GM18526 (cell line): ENCODE measurements around the gene RING1.

Experiments
- POLR2A ChIP-seq: IDR thresholded peaks from 3 replicates; pipeline ENCODE4 v1.6.1; 2011; ENCODE audit not compliant: insufficient read length; ENCODE audit errors: extremely low read depth

Gene RING1

GRCh38 chr6:33217681-33218080, 9.4 kb downstream of the RING1 start:
- TF ChIP-seq POLR2A = no peak

- TF ChIP-seq POLR2A = no peak
These were observed 26.9 kb downstream of the RING1 start for GRCh38 chr6:33235221-33235634.

GRCh38 chr6:33236328-33236727, 28.0 kb downstream of the RING1 start:
- TF ChIP-seq POLR2A = no peak

GRCh38 chr6:33236852-33237251, 28.6 kb downstream of the RING1 start:
- no peak for TF ChIP-seq POLR2A

GRCh38 chr6:33237741-33238140, 29.4 kb downstream of the RING1 start:
- no peak for TF ChIP-seq POLR2A

GRCh38 chr6:33241968-33242367, 33.7 kb downstream of the RING1 start:
- TF ChIP-seq POLR2A = no peak

GRCh38 chr6:33243476-33243875, 35.2 kb downstream of the RING1 start:
- TF ChIP-seq POLR2A = no peak

GRCh38 chr6:33247977-33248642, 39.8 kb downstream of the RING1 start:
- TF ChIP-seq POLR2A = no peak

- no peak for TF ChIP-seq POLR2A
These were observed 40.3 kb downstream of the RING1 start for GRCh38 chr6:33248643-33248931.

GRCh38 chr6:33248932-33249731, 40.8 kb downstream of the RING1 start:
- peak; percentile 87 for TF ChIP-seq POLR2A

- TF ChIP-seq POLR2A = no peak
These were observed 41.7 kb downstream of the RING1 start for GRCh38 chr6:33249732-33250630.

- TF ChIP-seq POLR2A = no peak
These were observed 42.4 kb downstream of the RING1 start for GRCh38 chr6:33250731-33251130.

- TF ChIP-seq POLR2A = no peak
These were observed 43.2 kb downstream of the RING1 start for GRCh38 chr6:33251395-33252012.

GRCh38 chr6:33252759-33253158, 44.5 kb downstream of the RING1 start:
- no peak for TF ChIP-seq POLR2A

GRCh38 chr6:33254591-33254990, 46.3 kb downstream of the RING1 start:
- no peak for TF ChIP-seq POLR2A

- no peak for TF ChIP-seq POLR2A
These were observed 50.7 kb downstream of the RING1 start for GRCh38 chr6:33259032-33259431.
